ENCODE data around the gene PCCA.

DNA sequence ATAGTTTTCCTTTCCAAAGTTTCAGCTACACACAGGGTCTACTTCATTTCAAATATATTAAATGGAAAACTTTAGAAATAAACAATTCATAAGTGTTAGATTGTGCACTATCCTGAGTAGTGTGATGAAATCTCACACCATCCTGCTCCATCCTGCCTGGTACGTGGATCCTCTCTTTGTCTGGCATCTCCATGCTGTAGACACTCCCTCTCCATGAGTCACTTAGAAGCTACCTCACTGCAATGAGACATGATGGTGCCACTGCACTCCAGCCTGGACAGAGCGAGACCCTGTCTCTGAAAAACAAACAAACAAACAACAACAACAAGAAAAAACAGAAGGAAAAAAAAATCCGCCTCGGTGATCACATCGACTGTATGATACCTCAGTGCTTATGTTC, 191.8 kb downstream of the PCCA start:
- TF ChIP-seq, protein P1, sequence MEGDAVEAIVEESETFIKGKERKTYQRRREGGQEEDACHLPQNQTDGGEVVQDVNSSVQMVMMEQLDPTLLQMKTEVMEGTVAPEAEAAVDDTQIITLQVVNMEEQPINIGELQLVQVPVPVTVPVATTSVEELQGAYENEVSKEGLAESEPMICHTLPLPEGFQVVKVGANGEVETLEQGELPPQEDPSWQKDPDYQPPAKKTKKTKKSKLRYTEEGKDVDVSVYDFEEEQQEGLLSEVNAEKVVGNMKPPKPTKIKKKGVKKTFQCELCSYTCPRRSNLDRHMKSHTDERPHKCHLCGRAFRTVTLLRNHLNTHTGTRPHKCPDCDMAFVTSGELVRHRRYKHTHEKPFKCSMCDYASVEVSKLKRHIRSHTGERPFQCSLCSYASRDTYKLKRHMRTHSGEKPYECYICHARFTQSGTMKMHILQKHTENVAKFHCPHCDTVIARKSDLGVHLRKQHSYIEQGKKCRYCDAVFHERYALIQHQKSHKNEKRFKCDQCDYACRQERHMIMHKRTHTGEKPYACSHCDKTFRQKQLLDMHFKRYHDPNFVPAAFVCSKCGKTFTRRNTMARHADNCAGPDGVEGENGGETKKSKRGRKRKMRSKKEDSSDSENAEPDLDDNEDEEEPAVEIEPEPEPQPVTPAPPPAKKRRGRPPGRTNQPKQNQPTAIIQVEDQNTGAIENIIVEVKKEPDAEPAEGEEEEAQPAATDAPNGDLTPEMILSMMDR (IDR thresholded peaks at IDR 0.05): no peak
- no peak for TF ChIP-seq POLR2A (IDR thresholded peaks at IDR 0.05)

All from Peyer's patch (tissue), 4 donors.